ENCODE measurements around the gene NDUFS7.
"Not testable (repeated sequence)": the region's sequence is repeated elsewhere in the genome, so short reads cannot be mapped to it uniquely, and the experiment has no call there.

Gene NDUFS7

DNA sequence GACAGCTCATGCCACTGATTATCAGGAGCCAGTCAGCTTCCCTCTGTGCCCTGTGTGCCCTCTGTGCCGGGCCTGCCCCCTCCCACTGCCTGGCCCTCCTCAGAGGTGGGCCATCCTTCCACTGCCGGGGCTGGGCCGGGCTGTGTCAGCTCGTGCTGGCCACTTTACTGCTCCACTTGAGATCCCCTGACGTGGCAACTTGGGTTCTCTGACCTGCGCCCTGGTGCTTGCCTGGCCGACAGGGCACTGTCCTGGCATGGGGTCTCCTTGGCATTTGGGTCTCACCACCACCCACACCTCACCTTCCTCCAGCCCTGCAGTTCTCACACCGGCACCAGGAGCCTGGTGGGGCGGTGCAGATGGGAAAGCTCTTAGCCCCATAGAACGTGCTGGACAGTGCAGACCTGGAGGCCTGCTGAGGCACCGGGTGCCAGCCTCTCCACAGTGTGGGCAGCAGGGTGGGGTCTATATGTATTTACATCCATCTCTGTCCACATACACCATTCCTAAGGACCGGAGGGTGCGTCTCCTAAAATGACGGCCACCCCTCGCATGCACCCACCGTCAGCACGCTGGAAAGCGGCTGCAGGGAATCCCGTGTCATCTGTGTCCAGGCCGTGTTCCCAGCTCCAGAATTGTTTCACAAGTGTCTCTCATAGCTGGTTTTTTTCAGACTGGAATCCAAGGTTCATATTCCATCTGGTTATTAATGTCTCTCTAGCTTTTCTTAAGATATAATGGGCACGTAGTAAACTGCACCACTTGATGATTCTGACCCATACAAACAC is 35.4 kb downstream of the NDUFS7 start:
- DNase-seq, result no peak

GRCh38 chr19:1420085-1420484 is 36.4 kb downstream of the NDUFS7 start:
- not testable (repeated sequence) for DNase-seq

- no peak for DNase-seq
Observed at GRCh38 chr19:1420590-1420989, 36.9 kb downstream of the NDUFS7 start.

DNA sequence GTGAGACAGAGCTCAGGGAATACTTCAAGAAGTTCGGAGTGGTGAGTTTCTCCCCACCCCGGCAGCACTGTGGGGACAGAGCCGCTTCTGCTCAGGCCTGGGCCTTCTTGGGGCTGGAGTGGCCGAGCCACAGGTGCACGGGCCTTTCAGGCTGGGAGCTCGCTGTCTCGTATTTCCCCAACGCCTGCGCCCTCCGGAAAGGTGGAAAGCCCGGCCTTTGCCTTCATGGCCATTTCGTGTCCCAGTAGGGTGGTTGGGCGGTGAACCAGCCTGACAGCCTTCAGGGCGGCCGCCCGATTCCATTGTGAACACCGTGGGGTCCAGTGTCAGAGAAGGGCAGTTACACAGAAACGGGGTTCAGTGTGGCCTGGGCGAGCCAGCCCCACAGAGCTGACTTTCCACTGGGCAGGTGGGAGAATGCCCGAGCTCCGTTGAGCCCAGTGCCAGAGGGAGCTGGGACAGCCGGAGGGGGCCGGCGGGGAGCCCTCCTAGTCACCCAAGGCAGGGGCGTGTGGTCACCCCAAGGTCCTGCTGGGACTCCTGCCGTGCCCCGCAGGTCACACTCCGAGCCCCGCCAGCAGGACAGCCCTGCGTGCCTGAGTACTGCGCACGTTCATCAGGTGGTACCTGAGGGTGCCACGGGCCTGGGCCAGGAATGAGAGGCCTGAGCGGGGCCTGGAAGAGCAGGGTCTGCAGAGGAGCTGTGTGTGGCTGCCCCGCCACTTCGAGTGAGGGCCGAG is 37.7 kb downstream of the NDUFS7 start:
- no peak for DNase-seq

DNA sequence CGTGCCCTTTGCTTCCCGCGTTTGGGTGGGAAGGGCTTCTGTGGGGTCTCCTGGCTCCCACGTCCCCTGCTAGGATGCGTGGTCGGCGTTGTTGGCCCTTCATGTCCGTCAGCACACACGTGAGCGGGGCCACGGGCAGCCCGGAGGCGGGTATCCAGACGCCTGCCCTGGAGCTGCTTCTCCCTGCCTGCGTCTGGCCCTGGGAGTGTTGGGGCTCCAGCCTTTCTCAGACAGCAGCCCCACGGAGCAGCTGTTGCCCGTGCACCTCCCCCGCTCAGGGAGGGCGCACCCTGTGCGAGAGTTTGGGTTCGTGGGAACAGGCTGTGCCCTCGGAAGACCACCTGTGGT is 38.2 kb downstream of the NDUFS7 start:
- no peak for DNase-seq

- DNase-seq, result no peak
Observed at GRCh38 chr19:1422360-1422759, 38.7 kb downstream of the NDUFS7 start.

DNA sequence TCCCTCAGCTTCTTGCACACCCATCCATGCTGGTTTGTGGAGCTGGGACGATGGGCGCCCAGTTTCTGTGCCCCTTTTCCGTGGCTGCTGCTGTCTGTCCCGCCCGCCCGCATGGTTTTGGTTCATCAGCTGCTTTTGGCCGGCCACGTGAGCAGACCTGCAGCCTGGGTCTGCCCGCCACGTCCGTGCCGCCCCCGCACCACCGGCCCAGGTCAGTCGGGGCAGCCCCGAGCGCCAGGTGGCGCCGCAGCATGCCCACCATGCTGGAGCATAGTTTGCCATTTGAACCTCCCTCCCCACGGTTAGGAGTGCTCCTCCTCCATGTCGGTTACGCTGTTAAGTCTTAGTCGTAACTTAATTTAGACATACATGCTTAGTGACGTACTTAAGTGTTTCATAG is 39.2 kb downstream of the NDUFS7 start:
- DNase-seq, result no peak

GRCh38 chr19:1423436-1424191 is 39.9 kb downstream of the NDUFS7 start:
- DNase-seq, result no peak

DNA sequence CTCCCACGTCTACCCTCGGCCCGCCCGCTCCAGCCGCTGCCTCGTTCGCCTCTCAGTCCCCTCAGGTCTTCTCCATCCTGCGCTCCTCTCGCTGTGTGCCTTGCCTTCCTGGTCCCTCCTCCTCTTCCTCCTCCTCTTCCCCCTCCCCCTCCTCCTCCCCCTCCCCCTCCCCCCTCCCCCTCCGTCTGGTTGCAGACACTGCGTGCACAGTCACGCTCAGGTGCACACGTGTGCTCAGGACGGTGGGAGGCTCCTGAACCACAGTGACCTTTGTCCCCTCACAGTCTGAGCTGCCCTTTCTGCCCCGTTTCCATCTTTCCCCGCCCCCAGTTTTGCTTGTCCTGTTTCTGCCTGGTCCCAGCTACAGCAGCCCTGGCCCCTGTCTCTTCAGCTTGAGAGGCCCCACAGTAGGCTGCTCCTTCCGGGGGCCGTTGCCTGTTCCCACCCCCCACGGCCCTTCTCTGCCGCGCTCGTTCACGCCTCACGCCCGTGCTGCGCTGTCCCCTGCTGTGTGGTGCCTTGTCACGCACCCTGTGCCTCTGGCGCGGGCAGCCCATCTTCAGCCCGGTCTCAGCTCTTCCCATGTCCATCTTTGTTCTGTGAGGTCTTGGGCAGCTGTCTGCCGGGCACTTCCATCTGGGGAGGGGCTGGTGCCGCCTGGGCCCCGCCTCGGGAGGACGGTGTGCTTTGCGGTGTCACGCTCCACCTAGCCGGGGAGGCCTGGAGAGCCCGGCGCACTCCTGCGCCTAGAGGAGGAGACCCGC is 40.7 kb downstream of the NDUFS7 start:
- no peak for DNase-seq

DNA sequence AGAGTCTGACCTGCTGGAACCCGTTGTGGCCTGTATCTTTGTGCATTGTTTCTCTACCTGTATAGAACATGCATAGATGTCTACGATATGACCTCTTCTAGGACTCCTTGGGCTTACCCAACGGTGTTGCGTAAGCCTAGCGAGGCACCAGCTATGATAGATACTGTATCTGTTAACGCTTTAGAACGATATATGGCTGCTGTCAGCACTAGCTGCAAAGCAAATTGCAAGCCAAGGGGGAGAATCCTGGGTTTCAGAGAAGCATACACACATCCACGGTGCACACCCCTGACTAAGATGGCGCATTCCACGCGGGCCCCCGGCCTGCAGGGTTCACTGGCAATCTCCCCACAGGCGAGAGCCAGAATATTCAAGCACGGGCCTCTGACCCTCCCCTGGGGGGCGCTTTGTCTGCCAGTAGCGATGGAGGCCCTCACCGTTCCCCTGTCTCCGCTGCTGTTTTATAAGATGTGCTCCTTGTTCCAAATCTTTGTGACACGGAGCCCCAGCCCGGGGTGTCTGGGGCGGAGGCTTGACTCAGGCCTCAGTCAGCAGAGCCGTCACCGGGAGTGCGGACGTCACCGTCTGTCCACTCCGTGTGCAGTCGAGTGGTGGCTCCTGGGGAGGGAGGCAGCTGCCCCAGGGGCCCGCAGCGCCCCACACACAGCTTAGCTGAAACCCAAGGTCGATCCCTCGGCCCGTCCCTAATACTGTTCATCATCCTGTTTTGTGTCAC is 41.6 kb downstream of the NDUFS7 start:
- DNase-seq, result no peak

GRCh38 chr19:1425902-1426301 is 42.2 kb downstream of the NDUFS7 start:
- no peak for DNase-seq

DNA sequence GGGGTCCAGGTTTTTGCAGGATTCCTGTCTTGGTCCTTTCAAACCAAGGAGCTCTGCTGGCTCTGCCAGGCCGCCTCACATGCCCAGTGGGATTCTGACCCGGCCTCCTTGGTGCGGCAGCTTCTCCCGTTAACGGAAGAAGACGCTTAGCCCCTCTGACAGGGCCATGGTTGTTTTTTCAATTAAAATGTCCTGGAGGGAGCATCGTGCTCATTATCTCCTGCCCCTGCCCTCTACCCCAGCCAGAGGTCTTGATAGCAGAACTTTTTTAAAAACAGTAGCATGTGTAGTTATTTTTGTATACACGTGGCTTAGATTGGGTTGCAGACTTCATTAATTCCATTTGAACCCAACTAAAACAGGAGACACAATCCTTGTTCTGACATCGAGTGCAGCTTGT is 43.0 kb downstream of the NDUFS7 start:
- DNase-seq, result no peak

- no peak for DNase-seq
Observed at GRCh38 chr19:1427221-1427920, 43.7 kb downstream of the NDUFS7 start.

- DNase-seq, result no peak
Observed at GRCh38 chr19:1428738-1429391, 45.2 kb downstream of the NDUFS7 start.

- DNase-seq, result no peak
Observed at GRCh38 chr19:1429750-1430149, 46.0 kb downstream of the NDUFS7 start.

DNA sequence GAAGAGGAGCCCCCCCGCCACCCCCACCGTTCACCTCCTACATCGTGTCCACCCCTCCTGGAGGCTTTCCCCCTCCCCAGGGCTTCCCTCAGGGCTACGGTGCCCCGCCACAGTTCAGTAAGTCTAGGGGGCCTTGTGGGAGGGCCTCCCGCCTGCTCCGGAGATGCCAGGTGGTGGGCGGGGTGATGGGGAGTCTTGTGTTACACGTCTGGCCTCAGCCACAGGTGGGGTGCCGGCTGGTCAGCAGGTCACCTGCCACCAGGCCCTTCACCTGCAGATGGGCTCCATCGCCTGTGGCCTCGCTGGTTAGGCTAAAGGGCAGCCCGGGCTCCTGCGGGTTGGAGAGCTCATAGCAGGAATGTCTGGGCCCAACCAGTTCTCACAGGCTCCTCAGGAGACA is 46.5 kb downstream of the NDUFS7 start:
- DNase-seq, result no peak

GRCh38 chr19:1431759-1432506 is 48.2 kb downstream of the NDUFS7 start:
- no peak for DNase-seq

DNA sequence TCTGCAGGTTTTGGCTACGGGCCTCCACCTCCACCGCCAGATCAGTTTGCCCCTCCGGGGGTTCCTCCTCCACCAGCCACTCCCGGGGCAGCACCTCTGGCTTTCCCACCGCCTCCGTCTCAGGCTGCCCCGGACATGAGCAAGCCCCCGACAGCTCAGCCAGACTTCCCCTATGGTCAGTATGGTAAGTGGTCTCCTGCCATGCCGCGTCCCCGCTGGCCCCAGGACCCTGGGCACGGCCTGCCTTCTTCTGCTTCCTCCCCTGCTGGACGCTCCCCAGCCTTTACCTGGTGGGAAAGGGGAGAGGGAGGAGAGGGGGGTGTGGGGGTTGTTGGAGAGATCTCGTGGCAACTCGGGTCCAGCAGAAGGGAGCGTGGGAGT is 48.8 kb downstream of the NDUFS7 start:
- no peak for DNase-seq

DNA sequence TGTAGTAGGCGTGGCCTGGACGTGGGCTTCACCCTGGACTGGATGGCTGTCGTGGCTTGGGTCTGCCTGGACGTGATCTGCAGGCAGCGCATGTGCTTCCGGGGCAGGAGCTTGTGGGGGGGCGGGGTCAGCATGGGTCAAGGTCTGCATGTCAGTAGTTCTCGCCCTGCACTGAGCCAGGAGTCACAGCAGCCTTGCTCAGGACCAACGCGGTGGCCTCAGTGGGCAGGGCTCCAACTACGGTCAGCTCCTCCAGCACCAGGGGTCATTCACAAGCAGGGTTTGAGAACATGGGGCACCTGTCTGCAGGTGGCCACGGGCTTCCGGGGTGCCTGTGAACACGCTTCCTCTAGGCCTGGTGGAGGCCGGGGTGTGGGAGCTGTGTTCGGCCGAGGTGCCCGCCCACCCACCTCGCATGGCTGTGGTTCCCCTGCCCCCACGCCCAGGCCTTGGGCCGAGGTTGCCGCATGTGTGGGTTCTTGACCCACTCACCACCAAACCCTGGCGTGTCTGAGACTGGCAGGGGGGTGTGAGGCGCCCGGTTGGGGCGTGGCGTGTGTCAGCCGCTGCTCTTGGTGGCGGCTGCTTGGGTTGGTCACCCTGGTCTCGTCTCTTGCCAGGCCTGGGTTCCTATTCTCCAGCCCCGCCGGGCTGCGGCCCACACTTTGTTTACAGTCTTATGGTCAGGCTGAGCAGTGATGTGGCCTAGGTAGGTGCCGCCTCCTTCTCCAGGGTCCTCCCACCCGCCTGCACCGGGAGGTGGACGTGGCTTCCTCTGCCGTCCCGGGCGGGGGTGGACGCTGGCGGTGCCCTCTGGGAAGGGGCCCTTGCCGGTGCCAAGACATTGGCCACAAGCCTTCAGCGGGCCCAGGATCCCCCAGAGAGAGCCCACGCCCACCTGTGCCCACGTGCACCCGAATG is 49.7 kb downstream of the NDUFS7 start:
- no peak for DNase-seq
